WTC11 (cell line): ENCODE data around the gene CAB39. TPM values are rescaled to one million over a fixed set of nuclear protein-coding genes. Genes with fewer than 3 reads are reported as not detected.

Experiments
- ATAC-seq: fragments of 200-7000 bp; cut with Tn5 transposase; 2 replicates; pipeline ENCODE4 v1.10.0; 2021; ENCODE audit warnings: mild to moderate bottlenecking, moderate library complexity
- CTCF ChIA-PET: fragments of 300-600 bp; sonication (Branson Sonifier 250); formaldehyde crosslinking; loops from one replicate; lab custom pipeline; 2021; ENCODE audit warnings: antibody characterized with exemption; lab: Charles Lee
- POLR2A ChIA-PET: fragments of 350-600 bp; sonication (Branson Sonifier 250); formaldehyde crosslinking; loops from one replicate; lab custom pipeline; 2021; ENCODE audit warnings: antibody characterized with exemption; lab: Charles Lee
- DNase-seq: peaks from one replicate; pipeline ENCODE4 v3.0.0; 2021; ENCODE audit warnings: low spot score
- H3K27ac Mint-ChIP-seq: 2 replicates; pipeline ENCODE4 v1.8.0; 2021; ENCODE audit warnings: mixed read lengths
- H3K27me3 Mint-ChIP-seq: 2 replicates; pipeline ENCODE4 v1.8.0; 2021; ENCODE audit warnings: low read depth, mild to moderate bottlenecking, moderate library complexity, mixed read lengths
- H3K36me3 Mint-ChIP-seq: 2 replicates; pipeline ENCODE4 v1.8.0; 2021; ENCODE audit warnings: mixed read lengths
- H3K4me1 Mint-ChIP-seq: 2 replicates; pipeline ENCODE4 v1.8.0; 2022; ENCODE audit warnings: mixed read lengths
- H3K4me3 Mint-ChIP-seq: 2 replicates; pipeline ENCODE4 v1.8.0; 2021; ENCODE audit warnings: mild to moderate bottlenecking, moderate library complexity, mixed read lengths
- H3K9me3 Mint-ChIP-seq: 2 replicates; pipeline ENCODE4 v1.8.0; 2021; ENCODE audit warnings: mixed read lengths
- ATF3 ChIP-seq: sonication (generic); formaldehyde crosslinking; conservative IDR thresholded peaks from 2 replicates; pipeline ENCODE4 v1.8.1; 2022; ENCODE audit warnings: mild to moderate bottlenecking, missing genetic modification reagents
- E2F4 ChIP-seq: sonication (generic); formaldehyde crosslinking; IDR thresholded peaks from 2 replicates; pipeline ENCODE4 v1.8.1; 2022; ENCODE audit warnings: low read depth, mild to moderate bottlenecking, moderate library complexity, missing genetic modification reagents, borderline replicate concordance
- E2F5 ChIP-seq: sonication (generic); formaldehyde crosslinking; IDR thresholded peaks from 2 replicates; pipeline ENCODE4 v1.8.1; 2022; ENCODE audit warnings: mild to moderate bottlenecking, moderate library complexity, missing genetic modification reagents
- FOXJ3 ChIP-seq: sonication (generic); formaldehyde crosslinking; IDR thresholded peaks from 2 replicates; pipeline ENCODE4 v1.9.0; 2021; ENCODE audit warnings: missing genetic modification reagents, mild to moderate bottlenecking, borderline replicate concordance
- FOXP1 ChIP-seq: sonication (generic); formaldehyde crosslinking; IDR thresholded peaks from 2 replicates; pipeline ENCODE4 v1.8.0; 2022; ENCODE audit warnings: missing genetic modification reagents, mild to moderate bottlenecking, moderate library complexity, borderline replicate concordance
- GRHL2 ChIP-seq: fragments of 250-450 bp; sonication (Bioruptor Pico); IDR thresholded peaks from 2 replicates; pipeline ENCODE4 v1.8.0; 2022; ENCODE audit warnings: mild to moderate bottlenecking, moderate library complexity; ENCODE audit not compliant: insufficient replicate concordance, severe bottlenecking
- GTF2I ChIP-seq: fragments of 250-450 bp; sonication (Bioruptor Pico); conservative IDR thresholded peaks from 2 replicates; pipeline ENCODE4 v1.4.0; 2021; ENCODE audit warnings: mild to moderate bottlenecking
- JUN ChIP-seq: sonication (generic); formaldehyde crosslinking; IDR thresholded peaks from 2 replicates; pipeline ENCODE4 v1.8.0; 2023; ENCODE audit warnings: mild to moderate bottlenecking, missing genetic modification reagents
- MYBL2 ChIP-seq: sonication (generic); formaldehyde crosslinking; IDR thresholded peaks from 2 replicates; pipeline ENCODE4 v1.8.1; 2023; ENCODE audit warnings: mild to moderate bottlenecking, moderate library complexity, missing genetic modification reagents
- NFE2L1 ChIP-seq: sonication (generic); formaldehyde crosslinking; IDR thresholded peaks from 2 replicates; pipeline ENCODE4 v1.8.1; 2023; ENCODE audit warnings: missing genetic modification reagents
- NFYB ChIP-seq: sonication (generic); formaldehyde crosslinking; conservative IDR thresholded peaks from 2 replicates; pipeline ENCODE4 v1.8.0; 2022; ENCODE audit warnings: low read depth, missing genetic modification reagents
- PRDM15 ChIP-seq: sonication (generic); formaldehyde crosslinking; IDR thresholded peaks from 2 replicates; pipeline ENCODE4 v1.8.0; 2022; ENCODE audit warnings: missing genetic modification reagents
- RELA ChIP-seq: sonication (generic); formaldehyde crosslinking; IDR thresholded peaks from 2 replicates; pipeline ENCODE4 v1.8.1; 2022; ENCODE audit warnings: missing genetic modification reagents, mild to moderate bottlenecking, borderline replicate concordance
- SMAD3 ChIP-seq: sonication (generic); formaldehyde crosslinking; IDR thresholded peaks from 2 replicates; pipeline ENCODE4 v1.8.0; 2022; ENCODE audit warnings: missing genetic modification reagents, mild to moderate bottlenecking, borderline replicate concordance
- SP1 ChIP-seq: sonication (generic); formaldehyde crosslinking; conservative IDR thresholded peaks from 2 replicates; pipeline ENCODE4 v1.8.1; 2022; ENCODE audit warnings: missing genetic modification reagents
- TEAD4 ChIP-seq: sonication (generic); formaldehyde crosslinking; IDR thresholded peaks from 2 replicates; pipeline ENCODE4 v1.8.0; 2022; ENCODE audit warnings: mild to moderate bottlenecking, missing genetic modification reagents
- ZNF138 ChIP-seq: sonication (generic); formaldehyde crosslinking; conservative IDR thresholded peaks from 2 replicates; pipeline ENCODE4 v1.8.1; 2022; ENCODE audit warnings: mild to moderate bottlenecking, moderate library complexity, missing genetic modification reagents
- ZNF219 ChIP-seq: sonication (generic); formaldehyde crosslinking; IDR thresholded peaks from 2 replicates; pipeline ENCODE4 v1.8.0; 2023; ENCODE audit warnings: missing genetic modification reagents, mild to moderate bottlenecking, borderline replicate concordance
- ZNF232 ChIP-seq: sonication (generic); formaldehyde crosslinking; IDR thresholded peaks from 2 replicates; pipeline ENCODE4 v1.8.0; 2022; ENCODE audit warnings: mild to moderate bottlenecking, missing genetic modification reagents
- ZNF263 ChIP-seq: sonication (generic); formaldehyde crosslinking; IDR thresholded peaks from 2 replicates; pipeline ENCODE4 v1.8.1; 2022; ENCODE audit warnings: low read depth, mild to moderate bottlenecking, moderate library complexity, missing genetic modification reagents
- ZNF281 ChIP-seq: sonication (generic); formaldehyde crosslinking; IDR thresholded peaks from 2 replicates; pipeline ENCODE4 v1.8.0; 2023; ENCODE audit warnings: mild to moderate bottlenecking, missing genetic modification reagents
- ZNF396 ChIP-seq: fragments of 250-450 bp; sonication (Bioruptor Pico); IDR thresholded peaks from 2 replicates; pipeline ENCODE4 v1.8.0; 2021; ENCODE audit warnings: mild to moderate bottlenecking, moderate library complexity, borderline replicate concordance
- total RNA-seq: library from RNA; stranded (reverse); gene quantifications from 3 replicates; pipeline ENCODE4 v1.2.3, GENCODE V29; 2021

CAB39 gene
- total RNA-seq, 1 experiment from 2014 or later: 36.9 TPM

- H3K27ac Mint-ChIP-seq: no peak overlapping the region
- CTCF ChIA-PET: interaction anchor here (1.0 kb wide), 1 partner anchor 16 kb away, joined by 3 read pairs; no protein-coding TSS in a partner anchor
- no peaks in the 10 kb centered on the region for H3K27me3 Mint-ChIP-seq
- no peaks in the 10 kb centered on the region for H3K9me3 Mint-ChIP-seq
- POLR2A ChIA-PET: no interaction called here
- no peak for TF ChIP-seq E2F5
- TF ChIP-seq RELA (CRISPR knock-in tag): no peak
- TF ChIP-seq ATF3: no peak
- TF ChIP-seq ZNF219 (CRISPR knock-in tag): no peak
- peaks cover 19% of the 10 kb centered on the region for H3K4me1 Mint-ChIP-seq
- DNase-seq (no peak), ATAC-seq (no peak)
- H3K36me3 Mint-ChIP-seq: peaks cover 4% of the 10 kb centered on the region; the same call in 1 of the 2 replicates
- H3K4me3 Mint-ChIP-seq: no peak overlapping the region
Measured at GRCh38 chr2:230739961-230740360, 27.3 kb downstream of the CAB39 start.

- no peak for DNase-seq
- ChIA-PET CTCF (no interaction called here), POLR2A (no interaction called here)
- no peaks in the 10 kb centered on the region for H3K9me3 Mint-ChIP-seq
- H3K36me3 Mint-ChIP-seq: peaks cover 4% of the 10 kb centered on the region; the same call in 1 of the 2 replicates
- H3K27me3 Mint-ChIP-seq: no peaks in the 10 kb centered on the region
- H3K4me1 Mint-ChIP-seq: peaks cover 6% of the 10 kb centered on the region; the same call in 1 of the 2 replicates
- H3K27ac Mint-ChIP-seq: peak overlapping the region; percentile 30; the same call in 1 of the 2 replicates
- no peak overlapping the region for H3K4me3 Mint-ChIP-seq
- TF ChIP-seq NFE2L1 (CRISPR knock-in tag): no peak
- no peak for TF ChIP-seq E2F5
- TF ChIP-seq ZNF232 (CRISPR knock-in tag): no peak
- TF ChIP-seq PRDM15 (CRISPR knock-in tag): no peak
- TF ChIP-seq SP1: no peak
- no peak for ATAC-seq
Measured at GRCh38 chr2:230742781-230743180, 30.1 kb downstream of the CAB39 start.

- ChIA-PET POLR2A (no interaction called here), CTCF (no interaction called here)
- Mint-ChIP-seq H3K36me3 (peaks cover 5% of the 10 kb centered on the region), H3K27me3 (no peaks in the 10 kb centered on the region), H3K4me1 (no peaks in the 10 kb centered on the region), H3K9me3 (peaks cover 5% of the 10 kb centered on the region; the same call in 1 of the 2 replicates), H3K4me3 (no peak overlapping the region), H3K27ac (no peak overlapping the region)
- DNase-seq (no peak), ATAC-seq (no peak)
- TF ChIP-seq FOXP1 (CRISPR knock-in tag): no peak
- TF ChIP-seq GRHL2: no peak
- no peak for TF ChIP-seq E2F4
- no peak for TF ChIP-seq TEAD4 (CRISPR knock-in tag)
- no peak for TF ChIP-seq ZNF138 (CRISPR knock-in tag)
- no peak for TF ChIP-seq ZNF396 (CRISPR knock-in tag)
- no peak for TF ChIP-seq ZNF263 (CRISPR knock-in tag)
- TF ChIP-seq ZNF281 (CRISPR knock-in tag): no peak
- no peak for TF ChIP-seq JUN (CRISPR knock-in tag)
- TF ChIP-seq FOXJ3: no peak
- TF ChIP-seq NFYB (CRISPR knock-in tag): no peak
- TF ChIP-seq GTF2I (CRISPR knock-in tag): no peak
- TF ChIP-seq MYBL2 (CRISPR knock-in tag): no peak
- no peak for TF ChIP-seq SP1
- no peak for TF ChIP-seq SMAD3 (CRISPR knock-in tag)
Measured at GRCh38 chr2:230746213-230746612, 33.6 kb downstream of the CAB39 start.
